SU-DHL-6 (cell line): ENCODE data around the gene FTL.

Experiments
- H2AFZ ChIP-seq: fragments of 200-600 bp; sonication (generic); 2 replicates; pipeline ENCODE4 v1.6.1; 2014; ENCODE audit warnings: low read depth, mild to moderate bottlenecking, moderate library complexity, mixed read lengths, antibody characterized with exemption, low read length; ENCODE audit not compliant: severe bottlenecking
- H3F3A ChIP-seq: fragments of 200-600 bp; shearing (Covaris generic); 2 replicates; pipeline ENCODE4 v1.6.0; 2016; ENCODE audit warnings: antibody characterized with exemption, mild to moderate bottlenecking; ENCODE audit not compliant: insufficient read depth
- H3K27ac ChIP-seq: fragments of 200-600 bp; sonication (generic); 2 replicates; pipeline ENCODE4 v1.5.1; 2016; ENCODE audit warnings: low read depth, mild to moderate bottlenecking, low read length, moderate library complexity, mixed read lengths
- H3K27me3 ChIP-seq: fragments of 200-600 bp; sonication (generic), shearing (Covaris generic); 2 replicates; pipeline ENCODE4 v1.6.0; 2014; ENCODE audit warnings: mild to moderate bottlenecking, low read length
- H3K36me3 ChIP-seq: fragments of 200-600 bp; sonication (generic); 2 replicates; pipeline ENCODE4 v1.6.1; 2014; ENCODE audit warnings: mild to moderate bottlenecking, low read length, mixed read lengths
- H3K4me2 ChIP-seq: fragments of 300-600, 200-600 bp; shearing (Covaris generic), sonication (generic); 2 replicates; pipeline ENCODE4 v1.6.0; 2014; ENCODE audit warnings: low read length, low read depth, mild to moderate bottlenecking; ENCODE audit not compliant: poor library complexity, severe bottlenecking
- H3K4me3 ChIP-seq: fragments of 200-600 bp; sonication (generic); 2 replicates; pipeline ENCODE4 v1.5.1; 2014; ENCODE audit warnings: antibody characterized with exemption, low read length, mild to moderate bottlenecking, mixed read lengths; ENCODE audit not compliant: insufficient read depth, poor library complexity, severe bottlenecking
- H3K79me2 ChIP-seq: fragments of 200-600 bp; sonication (generic); 2 replicates; pipeline ENCODE4 v1.6.1; 2014; ENCODE audit warnings: mild to moderate bottlenecking, low read length, moderate library complexity; ENCODE audit not compliant: insufficient read depth
- H3K9ac ChIP-seq: fragments of 200-600 bp; sonication (generic); 2 replicates; pipeline ENCODE4 v1.7.0; 2014; ENCODE audit warnings: mild to moderate bottlenecking, low read length
- H3K9me2 ChIP-seq: fragments of 200-600 bp; sonication (generic); replicated peaks from 2 replicates; pipeline ENCODE4 v1.6.1; 2014; ENCODE audit warnings: low read length; ENCODE audit not compliant: insufficient read depth
- H3K9me3 ChIP-seq: fragments of 200-600 bp; sonication (generic); 2 replicates; pipeline ENCODE4 v1.6.1; 2014; ENCODE audit warnings: low read length, mixed read lengths; ENCODE audit not compliant: insufficient read depth
- H4K20me1 ChIP-seq: fragments of 200-600 bp; sonication (generic); 2 replicates; pipeline ENCODE4 v1.6.1; 2014; ENCODE audit warnings: low read depth, mild to moderate bottlenecking, antibody characterized with exemption, low read length, moderate library complexity, mixed read lengths
- EZH2phosphoT487 ChIP-seq: fragments of 200-600 bp; sonication (generic), shearing (Covaris generic); conservative IDR thresholded peaks from 2 replicates; pipeline ENCODE4 v1.6.1; 2018; ENCODE audit warnings: mild to moderate bottlenecking, antibody characterized with exemption, low read length, moderate library complexity, mixed read lengths
- TF ChIP-seq, protein P1 (sequence below): fragments of 200-600 bp; sonication (generic); IDR thresholded peaks from one replicate; pipeline ENCODE4 v1.5.1; 2017; ENCODE audit warnings: antibody characterized with exemption, mild to moderate bottlenecking, low read length, moderate library complexity; ENCODE audit not compliant: insufficient read depth, poor library complexity, severe bottlenecking

Gene FTL

DNA sequence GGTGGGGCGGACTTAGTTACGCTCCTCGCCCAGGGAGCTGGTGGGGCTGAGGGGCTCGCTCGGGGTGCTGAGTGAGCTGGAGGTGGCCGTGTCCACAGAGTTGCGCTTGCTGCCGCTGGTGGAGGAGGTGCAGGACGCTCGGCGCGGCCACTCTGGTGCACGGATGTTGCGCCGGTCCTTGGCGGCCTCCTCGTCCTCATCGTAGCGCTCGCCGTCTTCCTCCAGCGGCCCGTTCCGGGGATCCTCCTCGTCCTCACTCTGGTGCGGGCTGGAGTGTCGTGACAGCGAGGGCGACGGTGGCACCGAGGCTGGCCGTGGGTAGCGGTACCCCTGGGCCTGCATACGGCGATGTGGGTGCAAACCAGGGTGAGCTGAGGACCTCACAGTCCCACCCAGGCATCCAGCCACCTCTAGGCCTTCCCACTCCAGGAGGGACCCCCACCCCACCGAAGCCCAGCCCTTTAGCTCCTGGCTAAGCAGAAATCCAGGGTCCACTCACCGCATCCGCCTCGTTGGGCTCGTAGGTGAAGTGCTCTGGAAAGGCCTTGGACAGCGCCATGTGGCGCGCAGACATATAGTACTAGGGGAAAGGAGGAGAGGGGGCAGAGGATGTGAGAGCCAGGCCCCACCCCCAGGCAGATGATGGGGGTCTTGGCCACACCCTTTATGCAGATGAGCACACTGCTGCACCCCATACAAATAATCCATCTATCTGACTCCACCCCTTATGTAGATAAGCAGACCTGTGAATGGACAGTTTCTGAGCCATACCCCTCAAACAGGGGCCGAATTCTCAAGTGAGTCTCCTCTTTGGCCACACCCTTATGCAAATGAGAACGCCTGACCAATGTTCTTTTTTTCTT lies 4.4 kb downstream of the FTL start:
- Histone ChIP-seq H3K9ac (no peak overlapping the region), H3F3A (peaks cover 27% of the 10 kb centered on the region), H3K27me3 (no peaks in the 10 kb centered on the region), H3K36me3 (no peaks in the 10 kb centered on the region), H3K4me2 (no peak overlapping the region), H3K27ac (no peak overlapping the region), H3K79me2 (peaks cover 14% of the 10 kb centered on the region), H3K9me2 (no peaks in the 10 kb centered on the region), H4K20me1 (no peaks in the 10 kb centered on the region), H3K4me3 (no peak overlapping the region), H2AFZ (no peak overlapping the region), H3K9me3 (no peaks in the 10 kb centered on the region)
- TF ChIP-seq, protein P1, sequence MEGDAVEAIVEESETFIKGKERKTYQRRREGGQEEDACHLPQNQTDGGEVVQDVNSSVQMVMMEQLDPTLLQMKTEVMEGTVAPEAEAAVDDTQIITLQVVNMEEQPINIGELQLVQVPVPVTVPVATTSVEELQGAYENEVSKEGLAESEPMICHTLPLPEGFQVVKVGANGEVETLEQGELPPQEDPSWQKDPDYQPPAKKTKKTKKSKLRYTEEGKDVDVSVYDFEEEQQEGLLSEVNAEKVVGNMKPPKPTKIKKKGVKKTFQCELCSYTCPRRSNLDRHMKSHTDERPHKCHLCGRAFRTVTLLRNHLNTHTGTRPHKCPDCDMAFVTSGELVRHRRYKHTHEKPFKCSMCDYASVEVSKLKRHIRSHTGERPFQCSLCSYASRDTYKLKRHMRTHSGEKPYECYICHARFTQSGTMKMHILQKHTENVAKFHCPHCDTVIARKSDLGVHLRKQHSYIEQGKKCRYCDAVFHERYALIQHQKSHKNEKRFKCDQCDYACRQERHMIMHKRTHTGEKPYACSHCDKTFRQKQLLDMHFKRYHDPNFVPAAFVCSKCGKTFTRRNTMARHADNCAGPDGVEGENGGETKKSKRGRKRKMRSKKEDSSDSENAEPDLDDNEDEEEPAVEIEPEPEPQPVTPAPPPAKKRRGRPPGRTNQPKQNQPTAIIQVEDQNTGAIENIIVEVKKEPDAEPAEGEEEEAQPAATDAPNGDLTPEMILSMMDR: no peak
- TF ChIP-seq EZH2phosphoT487: no peak

DNA sequence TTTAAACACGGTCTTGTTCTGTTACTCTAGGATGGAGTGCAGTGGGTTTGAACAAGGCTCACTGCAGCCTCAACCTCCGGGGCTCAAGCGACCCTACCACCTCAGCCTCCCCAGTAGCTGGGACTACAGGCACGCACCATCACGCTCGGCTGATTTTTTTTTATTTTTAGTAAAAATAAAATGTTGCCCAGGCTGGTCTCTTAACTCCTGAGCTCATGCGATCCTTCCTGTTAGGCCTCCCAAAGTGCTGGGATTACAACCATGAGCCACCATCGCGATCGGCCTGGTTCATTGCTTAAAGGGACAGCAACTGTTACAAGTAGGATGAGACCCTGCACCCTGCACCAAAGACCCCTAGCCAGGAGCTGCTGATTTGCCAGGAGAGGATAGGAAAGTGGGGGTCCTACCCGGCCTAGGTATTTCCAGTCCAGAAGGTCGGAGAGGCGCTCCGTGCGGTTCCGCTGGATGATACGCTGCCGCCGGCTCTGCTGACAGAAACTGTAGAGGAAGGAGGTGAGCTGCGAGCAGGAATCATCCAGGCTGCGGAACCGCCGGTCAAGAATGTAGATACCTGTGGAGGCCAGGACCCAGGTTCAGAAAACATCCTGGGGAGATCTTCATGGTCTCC lies 5.1 kb downstream of the FTL start:
- no peaks in the 10 kb centered on the region for H3K9me2 ChIP-seq
- H3K27ac ChIP-seq: no peak overlapping the region
- H4K20me1 ChIP-seq: no peaks in the 10 kb centered on the region
- H3K36me3 ChIP-seq: no peaks in the 10 kb centered on the region
- TF ChIP-seq, protein P1: no peak
- TF ChIP-seq EZH2phosphoT487: no peak
- no peak overlapping the region for H2AFZ ChIP-seq
- H3K27me3 ChIP-seq: no peaks in the 10 kb centered on the region
- no peak overlapping the region for H3K4me3 ChIP-seq
- H3K9me3 ChIP-seq: no peaks in the 10 kb centered on the region
- H3K79me2 ChIP-seq: peaks cover 13% of the 10 kb centered on the region
- H3K4me2 ChIP-seq: no peak overlapping the region
- peaks cover 25% of the 10 kb centered on the region for H3F3A ChIP-seq
- H3K9ac ChIP-seq: no peak overlapping the region

DNA sequence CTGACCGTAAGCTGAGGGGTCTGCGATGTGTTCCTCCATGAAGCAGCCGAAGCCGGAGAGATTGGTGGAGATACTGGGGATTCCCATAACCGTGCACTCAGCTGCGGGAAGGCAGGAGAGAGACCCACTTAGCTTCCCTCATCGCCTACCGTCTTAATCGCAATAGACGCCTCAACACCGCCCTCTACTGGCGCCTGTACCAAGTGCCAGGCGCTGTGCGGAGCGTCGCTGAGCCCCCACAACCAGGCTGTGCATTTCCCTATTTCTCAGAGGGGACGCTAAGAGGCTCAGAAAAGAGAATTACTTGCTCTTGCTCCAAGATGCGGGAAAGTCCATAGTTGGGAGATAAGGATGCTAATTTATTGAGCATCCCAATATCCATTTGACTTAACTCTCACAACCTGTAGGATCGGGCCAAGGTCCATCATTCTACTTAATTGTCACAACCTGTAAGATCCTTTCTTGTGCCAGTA lies 5.8 kb downstream of the FTL start:
- Histone ChIP-seq H3K9ac (no peak overlapping the region), H3F3A (peaks cover 24% of the 10 kb centered on the region), H3K27me3 (no peaks in the 10 kb centered on the region), H2AFZ (peak overlapping the region; percentile 87), H3K4me2 (peak overlapping the region; percentile 36), H3K9me3 (no peaks in the 10 kb centered on the region), H3K9me2 (no peaks in the 10 kb centered on the region), H3K4me3 (no peak overlapping the region), H3K27ac (0 out of 2 replicates have a peak overlapping the region, but pooled peaks have one; percentile 21), H3K36me3 (no peaks in the 10 kb centered on the region), H3K79me2 (peaks cover 6% of the 10 kb centered on the region; the same call in 1 of the 2 replicates), H4K20me1 (no peaks in the 10 kb centered on the region)
- TF ChIP-seq, protein P1: peak; percentile 95
- no peak for TF ChIP-seq EZH2phosphoT487
